ENCODE data around the gene TBC1D24.

The TBC1D24 gene

DNA sequence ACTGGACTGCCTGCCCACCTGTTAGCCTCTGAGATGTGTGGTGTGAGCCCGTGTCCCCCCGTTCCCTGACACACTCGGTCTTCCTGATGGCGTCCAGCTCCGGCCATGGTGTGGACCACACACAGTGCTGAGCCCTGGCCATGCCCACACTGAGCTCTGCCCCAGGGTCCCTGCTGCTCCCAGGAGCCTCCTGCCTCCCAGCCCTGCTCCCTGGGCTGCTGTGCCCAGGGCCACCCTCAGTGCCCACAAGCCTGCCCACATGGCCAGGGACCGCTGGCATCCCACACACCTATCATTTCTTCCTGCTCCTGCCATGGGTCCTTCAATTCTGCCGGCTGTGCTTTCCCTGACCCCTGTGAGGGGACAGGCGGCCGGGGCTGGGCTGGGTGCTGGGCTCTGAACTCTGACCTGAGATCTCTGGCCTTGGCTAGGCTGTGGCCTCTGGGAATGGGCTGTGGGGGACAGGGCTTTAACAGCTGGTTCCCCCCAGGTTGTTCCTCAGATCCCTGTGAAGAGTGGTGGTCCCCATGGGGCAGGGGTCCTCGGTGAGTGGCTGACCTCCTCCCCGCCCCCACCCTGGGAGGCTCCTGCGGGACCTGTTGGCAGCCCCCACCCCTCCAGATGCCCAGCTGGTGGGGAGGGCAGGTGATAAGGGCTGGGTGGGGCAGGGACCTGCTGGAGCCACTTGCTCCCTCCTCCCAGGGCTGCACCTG is 52.3 kb downstream of the TBC1D24 start:
- no peak for DNase-seq
- TF ChIP-seq EZH2 (optimal IDR thresholded peaks at IDR 0.05; ENCODE audit: low read depth, low read length) (no peak), EZH2phosphoT487 (IDR thresholded peaks at IDR 0.05; ENCODE audit: low read length) (no peak)
- TF ChIP-seq, protein P1, sequence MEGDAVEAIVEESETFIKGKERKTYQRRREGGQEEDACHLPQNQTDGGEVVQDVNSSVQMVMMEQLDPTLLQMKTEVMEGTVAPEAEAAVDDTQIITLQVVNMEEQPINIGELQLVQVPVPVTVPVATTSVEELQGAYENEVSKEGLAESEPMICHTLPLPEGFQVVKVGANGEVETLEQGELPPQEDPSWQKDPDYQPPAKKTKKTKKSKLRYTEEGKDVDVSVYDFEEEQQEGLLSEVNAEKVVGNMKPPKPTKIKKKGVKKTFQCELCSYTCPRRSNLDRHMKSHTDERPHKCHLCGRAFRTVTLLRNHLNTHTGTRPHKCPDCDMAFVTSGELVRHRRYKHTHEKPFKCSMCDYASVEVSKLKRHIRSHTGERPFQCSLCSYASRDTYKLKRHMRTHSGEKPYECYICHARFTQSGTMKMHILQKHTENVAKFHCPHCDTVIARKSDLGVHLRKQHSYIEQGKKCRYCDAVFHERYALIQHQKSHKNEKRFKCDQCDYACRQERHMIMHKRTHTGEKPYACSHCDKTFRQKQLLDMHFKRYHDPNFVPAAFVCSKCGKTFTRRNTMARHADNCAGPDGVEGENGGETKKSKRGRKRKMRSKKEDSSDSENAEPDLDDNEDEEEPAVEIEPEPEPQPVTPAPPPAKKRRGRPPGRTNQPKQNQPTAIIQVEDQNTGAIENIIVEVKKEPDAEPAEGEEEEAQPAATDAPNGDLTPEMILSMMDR (IDR thresholded peaks at IDR 0.05; ENCODE audit: low read length), result no peak
- Histone ChIP-seq H2AFZ (ENCODE audit: low read length) (no peak overlapping the region), H3K36me3 (replicated peaks; ENCODE audit: insufficient read depth, low read length) (no peaks in the 10 kb centered on the region), H3K9me2 (replicated peaks; ENCODE audit: insufficient read depth, low read length) (no peaks in the 10 kb centered on the region), H3K27ac (ENCODE audit: low read length) (no peak overlapping the region), H3K4me3 (ENCODE audit: low read length) (no peak overlapping the region), H3K9ac (ENCODE audit: low read length) (no peak overlapping the region), H3K4me2 (ENCODE audit: low read depth, low read length) (no peak overlapping the region), H3K79me2 (ENCODE audit: low read length) (peaks cover 42% of the 10 kb centered on the region), H3F3A (ENCODE audit: insufficient read depth, low read length) (peaks cover 10% of the 10 kb centered on the region), H3K27me3 (replicated peaks; ENCODE audit: insufficient read depth, low read length) (no peaks in the 10 kb centered on the region), H4K20me1 (ENCODE audit: insufficient read depth, low read length) (no peaks in the 10 kb centered on the region), H3K9me3 (replicated peaks; ENCODE audit: insufficient read depth, low read length) (no peaks in the 10 kb centered on the region), H3K4me1 (ENCODE audit: low read length) (peaks cover 9% of the 10 kb centered on the region)

DNA sequence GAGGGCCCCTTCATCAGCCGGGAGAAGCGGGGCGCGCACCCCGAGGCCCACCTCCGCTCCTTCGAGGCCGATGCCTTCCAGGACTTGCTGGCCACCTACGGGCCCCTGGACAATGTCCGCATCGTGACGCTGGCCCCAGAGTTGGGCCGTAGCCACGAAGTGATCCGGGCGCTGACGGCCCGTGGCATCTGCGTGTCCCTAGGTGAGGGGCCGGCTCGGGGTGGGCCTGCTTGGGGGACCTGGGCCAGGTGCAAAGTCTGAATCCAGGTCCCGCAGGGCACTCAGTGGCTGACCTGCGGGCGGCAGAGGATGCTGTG is 52.8 kb downstream of the TBC1D24 start:
- DNase-seq, result no peak
- Histone ChIP-seq H3K27ac (ENCODE audit: low read length) (no peak overlapping the region), H3K79me2 (ENCODE audit: low read length) (peaks cover 37% of the 10 kb centered on the region), H3K27me3 (replicated peaks; ENCODE audit: insufficient read depth, low read length) (no peaks in the 10 kb centered on the region), H2AFZ (ENCODE audit: low read length) (no peak overlapping the region), H3K9me2 (replicated peaks; ENCODE audit: insufficient read depth, low read length) (no peaks in the 10 kb centered on the region), H3K9me3 (replicated peaks; ENCODE audit: insufficient read depth, low read length) (no peaks in the 10 kb centered on the region), H3K36me3 (replicated peaks; ENCODE audit: insufficient read depth, low read length) (no peaks in the 10 kb centered on the region), H3K4me3 (ENCODE audit: low read length) (no peak overlapping the region), H3K4me2 (ENCODE audit: low read depth, low read length) (no peak overlapping the region), H3K9ac (ENCODE audit: low read length) (no peak overlapping the region), H4K20me1 (ENCODE audit: insufficient read depth, low read length) (no peaks in the 10 kb centered on the region), H3F3A (ENCODE audit: insufficient read depth, low read length) (peaks cover 15% of the 10 kb centered on the region), H3K4me1 (ENCODE audit: low read length) (peaks cover 9% of the 10 kb centered on the region)
- no peak for TF ChIP-seq EZH2phosphoT487 (IDR thresholded peaks at IDR 0.05; ENCODE audit: low read length)
- TF ChIP-seq, protein P1 (IDR thresholded peaks at IDR 0.05; ENCODE audit: low read length), result no peak
- TF ChIP-seq EZH2 (optimal IDR thresholded peaks at IDR 0.05; ENCODE audit: low read depth, low read length), result no peak

DNA sequence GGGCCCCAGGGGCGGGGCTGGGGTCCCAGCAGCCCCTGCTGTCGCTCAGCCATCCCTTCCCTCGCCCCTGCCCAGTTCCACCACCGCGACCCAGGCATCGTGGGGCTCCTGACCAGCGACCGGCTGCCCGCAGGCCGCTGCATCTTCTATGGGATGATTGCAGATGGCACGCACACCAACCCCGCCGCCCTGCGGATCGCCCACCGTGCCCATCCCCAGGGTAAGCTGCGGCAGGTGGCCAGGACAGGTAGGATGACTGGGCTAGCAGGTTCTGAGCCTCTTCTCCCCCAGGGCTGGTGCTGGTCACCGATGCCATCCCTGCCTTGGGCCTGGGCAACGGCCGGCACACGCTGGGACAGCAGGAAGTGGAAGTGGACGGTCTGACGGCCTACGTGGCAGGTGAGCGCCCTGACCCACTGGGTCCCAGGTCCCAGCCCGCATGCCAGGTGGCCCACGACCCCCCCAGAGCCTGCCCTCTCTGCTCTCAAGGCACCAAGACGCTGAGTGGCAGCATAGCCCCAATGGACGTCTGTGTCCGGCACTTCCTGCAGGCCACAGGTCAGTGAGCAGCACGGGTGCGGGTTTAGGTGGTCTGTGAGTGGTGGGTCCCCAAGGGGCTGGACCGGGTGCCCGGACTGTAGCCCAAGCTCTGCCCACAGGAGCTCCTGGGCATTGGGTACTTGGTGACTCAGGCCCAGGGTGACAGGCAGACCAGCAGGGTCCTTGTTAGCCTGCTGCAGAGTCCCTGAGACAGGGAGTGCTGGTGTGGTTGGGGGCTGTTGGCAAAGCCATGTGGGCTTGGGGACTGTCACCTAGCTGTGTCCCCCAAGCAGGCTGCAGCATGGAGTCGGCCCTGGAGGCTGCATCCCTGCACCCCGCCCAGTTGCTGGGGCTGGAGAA is 53.5 kb downstream of the TBC1D24 start:
- no peak overlapping the region for H3K27ac ChIP-seq (ENCODE audit: low read length)
- peaks cover 9% of the 10 kb centered on the region for H3K4me1 ChIP-seq (ENCODE audit: low read length)
- no peaks in the 10 kb centered on the region for H4K20me1 ChIP-seq (ENCODE audit: insufficient read depth, low read length)
- no peak overlapping the region for H2AFZ ChIP-seq (ENCODE audit: low read length)
- H3F3A ChIP-seq (ENCODE audit: insufficient read depth, low read length), result peaks cover 20% of the 10 kb centered on the region
- no peak for DNase-seq
- H3K9me2 ChIP-seq (replicated peaks; ENCODE audit: insufficient read depth, low read length), result no peaks in the 10 kb centered on the region
- no peaks in the 10 kb centered on the region for H3K9me3 ChIP-seq (replicated peaks; ENCODE audit: insufficient read depth, low read length)
- no peak overlapping the region for H3K9ac ChIP-seq (ENCODE audit: low read length)
- H3K36me3 ChIP-seq (replicated peaks; ENCODE audit: insufficient read depth, low read length), result no peaks in the 10 kb centered on the region
- no peak overlapping the region for H3K4me3 ChIP-seq (ENCODE audit: low read length)
- H3K4me2 ChIP-seq (ENCODE audit: low read depth, low read length), result no peak overlapping the region
- TF ChIP-seq, protein P1 (IDR thresholded peaks at IDR 0.05; ENCODE audit: low read length), result no peak
- TF ChIP-seq EZH2phosphoT487 (IDR thresholded peaks at IDR 0.05; ENCODE audit: low read length), result no peak
- no peak for TF ChIP-seq EZH2 (optimal IDR thresholded peaks at IDR 0.05; ENCODE audit: low read depth, low read length)
- H3K27me3 ChIP-seq (replicated peaks; ENCODE audit: insufficient read depth, low read length), result no peaks in the 10 kb centered on the region
- H3K79me2 ChIP-seq (ENCODE audit: low read length), result peaks cover 30% of the 10 kb centered on the region

Data from MM.1S (cell line).